ENCODE measurements around the gene ADAM8.

- TF ChIP-seq FOXA1 (IDR thresholded peaks at IDR 0.05) (no peak), TARDBP (IDR thresholded peaks at IDR 0.05) (no peak), SP1 (IDR thresholded peaks at IDR 0.05) (no peak), FOXM1 (IDR thresholded peaks at IDR 0.05; ENCODE audit: borderline replicate concordance) (no peak), FOXK2 (IDR thresholded peaks at IDR 0.05) (no peak), SUZ12 (IDR thresholded peaks at IDR 0.05) (no peak), LEF1 (IDR thresholded peaks at IDR 0.05; ENCODE audit: borderline replicate concordance) (no peak)
These were observed 4.4 kb upstream of the ADAM8 start for GRCh38 chr10:133281084-133281483.
